GM18498 (cell line): ENCODE data around the gene TMEM235.

Experiments
- ATAC-seq: cut with Tn5 transposase; IDR thresholded peaks from one replicate; pipeline ENCODE4 v1.9.1; 2021; ENCODE audit warnings: mild to moderate bottlenecking, moderate library complexity; ENCODE audit not compliant: unreplicated experiment

The TMEM235 gene

GRCh38 chr17:78253946-78254672, 22.7 kb downstream of the TMEM235 start:
- ATAC-seq = peak; percentile 63

- no peak for ATAC-seq
Measured at GRCh38 chr17:78255029-78255656, 23.7 kb downstream of the TMEM235 start.

DNA sequence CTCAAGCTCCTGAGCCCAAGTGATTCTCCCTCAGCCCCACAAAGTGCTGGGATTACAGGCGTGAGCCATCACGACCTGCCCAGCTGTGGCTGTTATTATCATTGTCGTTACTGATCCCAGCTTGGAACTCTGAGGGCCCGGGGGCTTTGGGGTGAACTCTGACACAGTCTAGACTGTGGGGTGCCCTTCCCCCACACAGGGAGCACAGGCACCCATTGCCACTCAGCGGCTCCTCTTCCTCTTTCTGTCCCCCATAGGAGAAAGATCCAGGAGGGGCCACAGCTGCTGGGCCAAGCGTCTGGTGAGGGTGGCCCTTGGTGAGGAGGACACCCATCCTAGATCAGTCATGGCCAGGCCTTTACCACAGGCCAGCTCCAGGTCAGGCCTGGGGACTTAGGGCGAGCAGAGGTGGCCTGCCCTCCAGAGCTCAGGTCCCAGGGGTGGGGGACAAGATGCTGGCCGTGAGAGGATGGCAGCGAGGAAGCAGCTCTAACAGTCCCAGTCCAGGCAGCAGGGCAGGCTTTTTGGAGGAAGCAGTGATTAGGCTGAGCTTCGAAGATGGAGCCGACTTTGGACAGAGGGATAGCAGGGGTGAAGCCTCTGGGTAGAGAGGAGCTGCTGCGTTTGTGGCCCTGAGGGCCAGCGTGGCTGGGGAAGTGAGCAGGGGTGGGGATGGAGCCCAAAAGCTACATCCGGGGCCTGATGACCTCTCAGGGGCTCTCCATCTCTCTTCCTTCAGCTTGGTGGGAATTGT, 24.7 kb downstream of the TMEM235 start:
- no peak for ATAC-seq

DNA sequence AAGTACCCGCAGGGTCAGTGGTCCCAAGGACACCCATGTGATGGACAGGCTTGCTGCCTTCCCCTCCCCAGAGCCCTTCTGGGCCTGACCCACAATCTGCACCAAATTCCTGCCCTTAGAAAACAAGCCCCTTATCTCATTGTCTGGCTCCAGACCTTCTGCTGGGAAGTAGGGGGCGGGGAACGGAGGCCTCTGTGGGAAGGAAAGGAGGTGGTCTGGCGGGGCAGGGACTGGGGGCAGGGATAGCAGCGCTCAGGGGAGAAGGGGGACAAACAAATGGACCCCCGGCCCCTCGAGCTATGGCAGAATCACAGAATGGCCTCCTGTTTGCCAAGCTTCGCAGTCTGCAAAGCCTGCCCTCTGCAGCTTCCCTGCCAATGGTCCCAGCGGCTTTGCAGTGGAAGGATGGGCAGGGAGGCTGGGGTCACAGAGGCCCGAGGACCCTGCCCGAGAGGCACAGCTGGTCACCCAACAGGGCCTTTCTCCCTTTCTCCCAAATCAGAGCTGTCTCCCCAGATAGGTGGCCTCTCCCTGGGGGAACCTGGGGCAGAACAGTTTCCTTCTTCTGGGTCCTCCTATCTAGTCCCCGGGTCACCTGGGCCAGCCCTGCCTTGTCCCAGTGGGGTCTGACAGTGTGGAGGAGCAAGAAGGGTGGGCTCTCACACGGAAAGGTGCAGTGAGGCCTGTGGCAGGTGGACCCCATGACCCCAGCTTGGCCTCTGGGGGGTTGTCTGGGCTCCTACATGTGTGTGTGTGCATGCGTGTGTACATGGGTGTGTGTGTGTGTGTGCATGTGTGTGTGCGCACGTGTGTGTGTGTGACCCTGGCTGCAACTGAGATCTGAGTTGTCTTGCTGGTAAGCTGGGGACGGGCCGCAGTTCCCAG, 25.5 kb downstream of the TMEM235 start:
- no peak for ATAC-seq

- ATAC-seq = no peak
Measured at GRCh38 chr17:78257810-78258322, 26.4 kb downstream of the TMEM235 start.

DNA sequence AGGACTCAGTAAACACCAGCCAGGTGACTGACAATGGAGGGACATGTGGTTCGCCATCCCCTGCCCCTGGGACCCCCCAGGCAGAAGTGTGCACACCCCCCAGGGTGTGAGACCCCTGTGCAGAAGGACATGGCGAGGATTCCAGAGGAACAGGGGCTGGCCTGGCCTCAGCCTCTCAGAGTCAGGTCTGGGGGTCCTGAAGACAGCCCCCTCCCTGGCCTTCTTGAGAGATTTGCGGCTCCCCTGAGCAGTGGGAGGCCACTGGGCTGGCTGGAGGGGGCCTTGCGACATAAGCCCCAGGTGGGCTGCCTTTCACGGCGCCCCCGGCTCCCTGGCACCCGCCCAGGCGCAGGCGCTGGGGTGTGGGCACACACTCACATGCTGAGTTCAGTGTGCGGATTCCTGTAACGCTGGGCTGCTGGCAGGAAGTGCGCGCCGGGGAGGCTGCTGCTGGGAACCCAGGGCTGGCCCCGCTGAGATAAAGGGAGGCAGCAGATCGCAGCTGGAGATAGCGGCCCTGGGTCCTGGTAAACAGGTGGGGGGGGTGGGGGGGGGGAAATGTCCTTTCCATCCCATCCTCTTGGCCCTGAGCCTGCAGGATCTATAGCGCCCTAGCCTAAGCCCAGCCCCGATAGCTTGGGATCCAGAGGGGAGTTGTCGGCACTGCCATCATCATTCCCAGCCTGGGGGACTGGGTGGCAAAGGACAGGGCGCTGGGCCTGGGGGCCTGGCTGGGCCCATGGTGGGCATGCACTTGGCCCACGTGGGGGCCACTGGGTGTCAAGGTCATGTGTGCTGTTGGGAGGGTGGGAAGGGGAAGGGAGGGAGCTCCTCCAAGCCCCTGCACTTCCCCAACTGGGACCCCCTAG, 27.1 kb downstream of the TMEM235 start:
- ATAC-seq = no peak

- ATAC-seq = no peak
Measured at GRCh38 chr17:78259192-78259554, 27.7 kb downstream of the TMEM235 start.

DNA sequence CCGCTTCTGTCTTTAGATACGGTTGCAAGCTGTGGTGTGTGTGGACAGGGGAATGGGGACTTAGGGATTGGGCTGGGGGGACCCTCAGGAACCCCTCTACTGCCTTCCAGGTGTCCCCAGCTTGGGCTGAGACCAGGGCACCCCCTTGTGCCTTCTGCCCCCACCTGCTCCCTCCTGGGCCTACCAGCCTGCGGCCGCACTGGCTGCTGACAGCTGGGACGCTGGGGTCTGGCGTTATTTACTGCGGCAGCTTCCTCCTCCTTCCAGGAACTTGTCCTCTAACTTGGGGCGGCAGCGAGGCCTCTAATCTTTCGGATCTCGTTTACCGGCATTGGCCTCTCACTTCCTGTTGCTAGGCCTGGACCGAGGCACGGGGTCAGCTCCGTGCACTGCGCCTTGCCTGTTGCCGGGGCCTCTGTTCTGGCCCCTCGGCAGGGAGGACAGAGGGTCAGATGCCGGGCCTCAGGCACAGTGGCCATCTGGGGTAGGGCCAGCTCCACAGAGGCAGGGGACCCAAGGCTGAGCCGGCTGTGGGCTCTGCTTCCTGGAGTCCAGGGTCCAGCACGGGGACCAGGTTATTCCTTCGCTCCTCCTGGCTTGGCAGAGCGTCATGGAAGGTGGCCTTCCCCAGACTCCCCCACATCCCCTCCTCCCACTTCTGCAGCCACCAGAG, 31.8 kb downstream of the TMEM235 start:
- ATAC-seq = no peak

DNA sequence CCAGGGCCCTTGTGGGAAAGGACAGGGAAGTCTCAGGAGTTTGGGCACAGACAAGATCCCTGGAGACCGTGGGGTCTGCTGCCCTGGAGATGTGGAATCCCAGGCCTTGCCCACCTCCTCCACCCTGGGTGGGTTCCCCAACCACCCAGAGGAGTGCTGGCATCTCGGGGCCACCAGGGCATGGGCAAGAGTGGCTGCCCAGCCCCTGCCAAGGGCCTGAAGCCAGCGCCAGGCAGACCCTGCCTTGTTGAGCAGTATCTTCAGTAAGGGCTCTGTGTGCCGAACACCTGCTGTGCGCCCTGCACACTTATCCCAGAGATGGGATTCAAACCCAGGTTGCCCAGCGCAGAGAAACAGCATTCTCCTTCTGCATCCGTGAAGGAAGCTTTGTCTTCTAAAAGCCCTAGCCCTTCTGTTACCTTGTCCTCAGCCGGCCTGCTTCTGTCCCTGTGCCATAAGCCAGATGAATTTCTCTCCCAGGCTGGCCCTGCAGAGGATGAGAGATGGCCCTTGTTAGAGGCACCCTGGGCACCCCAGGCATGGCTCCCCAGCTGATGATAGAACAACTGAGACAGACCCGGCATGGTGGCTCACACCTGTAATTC, 32.4 kb downstream of the TMEM235 start:
- ATAC-seq = no peak

GRCh38 chr17:78264590-78264989, 33.2 kb downstream of the TMEM235 start:
- ATAC-seq = no peak

- ATAC-seq = no peak
Measured at GRCh38 chr17:78265121-78265520, 33.7 kb downstream of the TMEM235 start.

GRCh38 chr17:78266231-78266631, 34.8 kb downstream of the TMEM235 start:
- ATAC-seq = no peak

- no peak for ATAC-seq
Measured at GRCh38 chr17:78266771-78267170, 35.3 kb downstream of the TMEM235 start.

GRCh38 chr17:78267253-78268073, 36.0 kb downstream of the TMEM235 start:
- no peak for ATAC-seq

DNA sequence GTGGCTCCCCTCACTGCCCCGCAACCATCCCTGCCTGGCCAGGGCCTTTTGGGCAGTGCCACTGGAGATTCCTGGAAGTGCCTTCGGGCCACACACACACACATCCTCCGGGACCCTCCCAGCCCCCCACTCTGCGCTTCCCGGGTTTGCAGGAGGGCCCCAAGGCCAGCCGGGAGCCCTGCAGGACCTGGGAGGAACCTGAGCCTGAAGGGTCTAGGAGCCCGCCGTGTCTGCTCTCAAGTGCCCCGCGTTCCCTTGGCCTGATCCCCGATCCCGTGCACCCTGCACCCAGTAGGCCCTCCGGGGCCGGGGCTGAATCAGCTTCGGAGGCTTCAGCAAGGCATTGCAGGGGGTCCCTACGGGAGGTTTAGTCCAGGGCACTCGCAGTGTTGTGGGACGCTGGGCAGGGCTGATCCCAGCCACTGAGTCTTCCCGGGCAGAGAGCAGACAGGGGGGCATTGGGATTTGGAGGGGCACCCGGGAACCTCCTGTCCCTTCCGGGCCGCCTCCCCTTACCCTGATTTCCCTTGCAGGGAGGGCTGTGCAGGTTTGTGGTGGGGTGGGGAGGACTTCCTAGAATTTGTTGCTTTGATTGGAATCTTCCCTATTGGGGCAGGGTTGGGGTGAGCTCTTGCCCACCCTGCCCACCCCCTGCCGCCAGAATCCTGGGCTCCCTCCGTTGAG, 36.9 kb downstream of the TMEM235 start:
- ATAC-seq = no peak

GRCh38 chr17:78268951-78269905, 37.8 kb downstream of the TMEM235 start:
- ATAC-seq = no peak
